A549 (cell line): ENCODE measurements around the gene ZC3H11A.

ENCODE experiments used
- CBX8 ChIP-seq: fragments of 200-600 bp; sonication (generic); IDR thresholded peaks from 2 replicates; pipeline ENCODE4 v1.6.1; 2016
- CEBPB ChIP-seq, 2 experiments: fragments of >200 bp in 1 of 2; sonication (Bioruptor Twin) in 1 of 2; formaldehyde crosslinking in 1 of 2; IDR thresholded peaks; 2 replicates each; pipeline ENCODE4 v1.6.1; 2012 to 2016
- CTCF ChIP-seq: fragments of >200 bp; sonication (Bioruptor Twin); formaldehyde crosslinking; IDR thresholded peaks from 3 replicates; pipeline ENCODE4 v1.5.1; 2016
- ELK1 ChIP-seq: fragments of 150-350 bp; IDR thresholded peaks from 2 replicates; pipeline ENCODE4 v1.6.1; 2014; ENCODE audit warnings: low read depth, mild to moderate bottlenecking, low read length
- EP300 ChIP-seq, 2 experiments: fragments of >200 bp; sonication (Bioruptor Twin); formaldehyde crosslinking; IDR thresholded peaks; 2 replicates in 1 of 2; 3 replicates in 1 of 2; pipeline ENCODE4 v1.6.1; 2016 to 2017
- ESRRA ChIP-seq: fragments of 150-350 bp; IDR thresholded peaks from 2 replicates; pipeline ENCODE4 v1.6.1; 2014; ENCODE audit warnings: mild to moderate bottlenecking, low read length, borderline replicate concordance
- GATA3 ChIP-seq: IDR thresholded peaks from 2 replicates; pipeline ENCODE4 v1.6.1; 2012; ENCODE audit warnings: borderline replicate concordance
- HMGXB4 ChIP-seq: fragments of 250-450 bp; sonication (Bioruptor Pico); IDR thresholded peaks from 2 replicates; pipeline ENCODE4 v1.5.0; 2021; ENCODE audit warnings: mild to moderate bottlenecking, moderate library complexity, borderline replicate concordance
- JUN ChIP-seq, 2 experiments: fragments of >200 bp; sonication (Bioruptor Twin); formaldehyde crosslinking; IDR thresholded peaks; 2 replicates in 1 of 2; 3 replicates in 1 of 2; pipeline ENCODE4 v1.6.1; 2016 to 2017
- PBX3 ChIP-seq: IDR thresholded peaks from 2 replicates; pipeline ENCODE4 v1.6.1; 2012
- POLR2A ChIP-seq: IDR thresholded peaks from 2 replicates; pipeline ENCODE4 v1.6.1; 2012; ENCODE audit warnings: mild to moderate bottlenecking, low read length
- SMC3 ChIP-seq: fragments of >200 bp; sonication (Bioruptor Twin); formaldehyde crosslinking; IDR thresholded peaks from 3 replicates; pipeline ENCODE4 v1.6.1; 2018; ENCODE audit warnings: inconsistent platforms

GRCh38 chr1:203840208-203840808 is 44.9 kb downstream of the ZC3H11A start:
- TF ChIP-seq JUN (IDR thresholded peaks at IDR 0.05) (no peak), CTCF (no peak), HMGXB4 (no peak), CEBPB (IDR thresholded peaks at IDR 0.05) (no peak), EP300 (IDR thresholded peaks at IDR 0.05) (no peak), SMC3 (no peak), PBX3 (no peak), POLR2A (no peak), ESRRA (no peak), ELK1 (no peak), CBX8 (no peak), GATA3 (no peak)
